H9 (cell line): ENCODE measurements around the gene SCN2B. TPM values are rescaled to one million over a fixed set of nuclear protein-coding genes. Genes with fewer than 3 reads are reported as not detected.

ENCODE experiments used
- DNase-seq: peaks from one replicate; pipeline ENCODE4 v3.0.0-alpha.2; 2017
- H2AFZ ChIP-seq: one replicate; pipeline ENCODE4 v1.6.1; 2013; ENCODE audit warnings: mild to moderate bottlenecking, low read length, control low read depth, moderate library complexity
- H2AK5ac ChIP-seq: 2 replicates; pipeline ENCODE4 v1.6.1; 2013; ENCODE audit warnings: low read length, control low read depth, mixed read lengths; ENCODE audit not compliant: insufficient read length
- H2BK120ac ChIP-seq: one replicate; pipeline ENCODE4 v1.6.1; 2013; ENCODE audit warnings: low read depth, mild to moderate bottlenecking, low read length, control low read depth, inconsistent platforms; ENCODE audit not compliant: poor library complexity, severe bottlenecking
- H2BK12ac ChIP-seq: 2 replicates; pipeline ENCODE4 v1.6.1; 2013; ENCODE audit warnings: low read length, control low read depth, mixed read lengths, low read depth; ENCODE audit not compliant: insufficient read length
- H2BK15ac ChIP-seq: 2 replicates; pipeline ENCODE4 v1.6.1; 2013; ENCODE audit warnings: low read depth, low read length, control low read depth
- H2BK20ac ChIP-seq: one replicate; pipeline ENCODE4 v1.6.1; 2013; ENCODE audit warnings: low read depth, mild to moderate bottlenecking, low read length, control low read depth, inconsistent platforms; ENCODE audit not compliant: poor library complexity, severe bottlenecking
- H2BK5ac ChIP-seq: 2 replicates; pipeline ENCODE4 v1.6.1; 2013; ENCODE audit warnings: low read length, control low read depth, mixed read lengths; ENCODE audit not compliant: insufficient read length
- H3K14ac ChIP-seq: 2 replicates; pipeline ENCODE4 v1.6.1; 2013; ENCODE audit warnings: low read length, control low read depth; ENCODE audit not compliant: insufficient read depth
- H3K18ac ChIP-seq: 2 replicates; pipeline ENCODE4 v1.6.1; 2013; ENCODE audit warnings: low read depth, mild to moderate bottlenecking, mixed read lengths, low read length, control low read depth; ENCODE audit not compliant: insufficient read length
- H3K23ac ChIP-seq: 2 replicates; pipeline ENCODE4 v1.6.1; 2013; ENCODE audit warnings: low read length, control low read depth, mixed read lengths, low read depth; ENCODE audit not compliant: insufficient read length
- H3K23me2 ChIP-seq: 2 replicates; pipeline ENCODE4 v1.6.1; 2013; ENCODE audit warnings: low read depth, mild to moderate bottlenecking, mixed read lengths, low read length, control low read depth; ENCODE audit not compliant: insufficient read length, poor library complexity, severe bottlenecking
- H3K27ac ChIP-seq: 2 replicates; pipeline ENCODE4 v1.5.1; 2013; ENCODE audit warnings: low read length, control low read depth, mixed read lengths, low read depth; ENCODE audit not compliant: insufficient read length
- H3K27me3 ChIP-seq: 2 replicates; pipeline ENCODE4 v1.6.1; 2013; ENCODE audit warnings: low read length, control low read depth, inconsistent platforms; ENCODE audit not compliant: insufficient read depth
- H3K4ac ChIP-seq: 2 replicates; pipeline ENCODE4 v1.6.1; 2013; ENCODE audit warnings: low read depth, mild to moderate bottlenecking, control low read depth, inconsistent platforms, low read length, moderate library complexity
- H3K4me1 ChIP-seq: 2 replicates; pipeline ENCODE4 v1.6.1; 2013; ENCODE audit warnings: low read length, control low read depth, inconsistent platforms; ENCODE audit not compliant: insufficient read depth
- H3K4me2 ChIP-seq: 2 replicates; pipeline ENCODE4 v1.6.1; 2013; ENCODE audit warnings: low read length, control low read depth, mixed read lengths; ENCODE audit not compliant: insufficient read length, insufficient read depth
- H3K56ac ChIP-seq: 2 replicates; pipeline ENCODE4 v1.6.1; 2013; ENCODE audit warnings: low read depth, mild to moderate bottlenecking, mixed read lengths, low read length, control low read depth; ENCODE audit not compliant: insufficient read length
- H3K79me1 ChIP-seq: 2 replicates; pipeline ENCODE4 v1.6.1; 2013; ENCODE audit warnings: low read depth, mild to moderate bottlenecking, moderate library complexity, low read length, control low read depth, inconsistent platforms; ENCODE audit not compliant: insufficient read depth, poor library complexity, severe bottlenecking
- H3K79me2 ChIP-seq: 2 replicates; pipeline ENCODE4 v1.6.1; 2013; ENCODE audit warnings: low read length, control low read depth, inconsistent platforms; ENCODE audit not compliant: insufficient read depth
- H3K9ac ChIP-seq: 2 replicates; pipeline ENCODE4 v1.6.1; 2013; ENCODE audit warnings: low read length, control low read depth, mixed read lengths; ENCODE audit not compliant: insufficient read length; ENCODE audit errors: extremely low read depth
- H3K9me3 ChIP-seq: one replicate; pipeline ENCODE4 v1.6.1; 2013; ENCODE audit warnings: low read depth, low read length, inconsistent platforms; ENCODE audit not compliant: control insufficient read depth
- H3T11ph ChIP-seq: one replicate; pipeline ENCODE4 v1.6.1; 2013; ENCODE audit warnings: mild to moderate bottlenecking, low read length, control low read depth, inconsistent platforms
- H4K20me1 ChIP-seq: one replicate; pipeline ENCODE4 v1.6.1; 2013; ENCODE audit not compliant: control insufficient read depth, insufficient read length, insufficient read depth
- H4K5ac ChIP-seq: 2 replicates; pipeline ENCODE4 v1.6.1; 2013; ENCODE audit warnings: low read depth, mild to moderate bottlenecking, mixed read lengths, low read length, control low read depth; ENCODE audit not compliant: insufficient read length
- H4K8ac ChIP-seq: replicated peaks from 2 replicates; pipeline ENCODE4 v1.6.1; 2013; ENCODE audit warnings: low read length, control low read depth, mixed read lengths, low read depth; ENCODE audit not compliant: insufficient read length
- H4K91ac ChIP-seq: 2 replicates; pipeline ENCODE4 v1.6.1; 2013; ENCODE audit warnings: low read depth, mild to moderate bottlenecking, moderate library complexity, mixed read lengths, low read length, control low read depth; ENCODE audit not compliant: insufficient read length
- H3K27ac Mint-ChIP-seq, 3 experiments: 2 replicates in 2 of 3; 3 replicates in 1 of 3; pipeline ENCODE4 v1.8.0; 2020 to 2021; ENCODE audit warnings: mixed read lengths in 3 of 3, mild to moderate bottlenecking in 1 of 3, moderate library complexity in 1 of 3
- H3K27me3 Mint-ChIP-seq: 2 replicates; pipeline ENCODE4 v1.8.0; 2021; ENCODE audit warnings: low read depth, mild to moderate bottlenecking, moderate library complexity, mixed read lengths
- H3K36me3 Mint-ChIP-seq, 3 experiments: 2 replicates in 2 of 3; 3 replicates in 1 of 3; pipeline ENCODE4 v1.8.0; 2020 to 2021; ENCODE audit warnings: low read depth in 3 of 3, mixed read lengths in 3 of 3; ENCODE audit not compliant: insufficient read depth in 1 of 3
- H3K4me1 Mint-ChIP-seq, 2 experiments: 2 replicates each; pipeline ENCODE4 v1.8.0; 2020; ENCODE audit warnings: mixed read lengths in 2 of 2
- H3K4me3 Mint-ChIP-seq, 2 experiments: 2 replicates in 1 of 2; 3 replicates in 1 of 2; pipeline ENCODE4 v1.8.0; 2020 to 2021; ENCODE audit warnings: mild to moderate bottlenecking in 2 of 2, mixed read lengths in 2 of 2, moderate library complexity in 1 of 2
- H3K9me3 Mint-ChIP-seq, 2 experiments: 2 replicates in 1 of 2; 3 replicates in 1 of 2; pipeline ENCODE4 v1.8.0; 2020; ENCODE audit warnings: mild to moderate bottlenecking in 2 of 2, mixed read lengths in 2 of 2, moderate library complexity in 1 of 2
- CTCF ChIP-seq: fragments of 200-600 bp; sonication (generic); conservative IDR thresholded peaks from 3 replicates; pipeline ENCODE4 v1.8.0; 2021; ENCODE audit warnings: antibody characterized with exemption, mild to moderate bottlenecking
- WGBS: extraction: QIAGEN DNeasy Blood & Tissue Kit; methylation state at CpG from one replicate; pipeline ENCODE4 v1.1.7; 2013; ENCODE audit warnings: missing lambda C conversion rate, low lambda C conversion rate, mixed read lengths; ENCODE audit not compliant: insufficient read length; ENCODE audit errors: extremely low coverage; 5-methylcytosine and 5-hydroxymethylcytosine counted together
- total RNA-seq: library from RNA; stranded (reverse); gene quantifications from 2 replicates; pipeline ENCODE4 v1.2.1, GENCODE V29; 2021

Gene SCN2B
- total RNA-seq, 1 experiment from 2014 or later = not detected

GRCh38 chr11:118136801-118137200, 39.6 kb downstream of the SCN2B start:
- H4K8ac ChIP-seq = no peak overlapping the region
- H3K9me3 Mint-ChIP-seq = no peaks in the 10 kb centered on the region
- H2AFZ ChIP-seq = no peak overlapping the region
- no peak overlapping the region for H3K14ac ChIP-seq
- TF ChIP-seq CTCF = no peak
- H2BK12ac ChIP-seq = no peak overlapping the region
- H4K20me1 ChIP-seq = no peaks in the 10 kb centered on the region
- no CpG with 5 or more reads among the region's 10 CpGs for WGBS
- no peak overlapping the region for H2BK20ac ChIP-seq
- no peak overlapping the region for H3K4me3 Mint-ChIP-seq
- H3K79me1 ChIP-seq = no peaks in the 10 kb centered on the region
- no peak overlapping the region for H3K18ac ChIP-seq
- H3K9me3 ChIP-seq = no peaks in the 10 kb centered on the region
- peaks cover 50% of the 10 kb centered on the region for H3K27me3 Mint-ChIP-seq
- no peak overlapping the region for H3K23ac ChIP-seq
- no peaks in the 10 kb centered on the region for H3K27me3 ChIP-seq
- no peak overlapping the region for H3T11ph ChIP-seq
- no peak overlapping the region; a peak in 1 of 7 replicates for H3K27ac Mint-ChIP-seq
- H2BK5ac ChIP-seq = no peak overlapping the region
- no peaks in the 10 kb centered on the region for H3K4me1 ChIP-seq
- H4K5ac ChIP-seq = no peak overlapping the region
- no peak overlapping the region for H3K4ac ChIP-seq
- H3K9ac ChIP-seq = no peak overlapping the region
- H4K91ac ChIP-seq = no peak overlapping the region
- H3K36me3 Mint-ChIP-seq = no peaks in the 10 kb centered on the region
- H2AK5ac ChIP-seq = no peak overlapping the region
- H3K4me2 ChIP-seq = no peak overlapping the region
- no peak overlapping the region for H3K27ac ChIP-seq
- H3K4me1 Mint-ChIP-seq = peaks cover 5 to 6% of the 10 kb centered on the region in 2 experiments
- H3K79me2 ChIP-seq = no peaks in the 10 kb centered on the region
- no peaks in the 10 kb centered on the region for H3K23me2 ChIP-seq
- DNase-seq = no peak
- no peak overlapping the region for H2BK15ac ChIP-seq
- H2BK120ac ChIP-seq = no peak overlapping the region
- H3K56ac ChIP-seq = no peak overlapping the region
